OCI-LY3 (cell line): ENCODE results near the gene COA8.

ENCODE experiments used
- EZH2phosphoT487 ChIP-seq: fragments of 200-600 bp; shearing (Covaris generic); IDR thresholded peaks from 2 replicates; pipeline ENCODE4 v1.6.1; 2018; ENCODE audit warnings: antibody characterized with exemption, mixed run types, low read depth
- TF ChIP-seq, protein P1 (sequence below): fragments of 200-600, 300-600 bp; sonication (generic); IDR thresholded peaks from 2 replicates; pipeline ENCODE4 v1.5.1; 2014; ENCODE audit warnings: antibody characterized with exemption, low read length, low read depth

- TF ChIP-seq, protein P1, sequence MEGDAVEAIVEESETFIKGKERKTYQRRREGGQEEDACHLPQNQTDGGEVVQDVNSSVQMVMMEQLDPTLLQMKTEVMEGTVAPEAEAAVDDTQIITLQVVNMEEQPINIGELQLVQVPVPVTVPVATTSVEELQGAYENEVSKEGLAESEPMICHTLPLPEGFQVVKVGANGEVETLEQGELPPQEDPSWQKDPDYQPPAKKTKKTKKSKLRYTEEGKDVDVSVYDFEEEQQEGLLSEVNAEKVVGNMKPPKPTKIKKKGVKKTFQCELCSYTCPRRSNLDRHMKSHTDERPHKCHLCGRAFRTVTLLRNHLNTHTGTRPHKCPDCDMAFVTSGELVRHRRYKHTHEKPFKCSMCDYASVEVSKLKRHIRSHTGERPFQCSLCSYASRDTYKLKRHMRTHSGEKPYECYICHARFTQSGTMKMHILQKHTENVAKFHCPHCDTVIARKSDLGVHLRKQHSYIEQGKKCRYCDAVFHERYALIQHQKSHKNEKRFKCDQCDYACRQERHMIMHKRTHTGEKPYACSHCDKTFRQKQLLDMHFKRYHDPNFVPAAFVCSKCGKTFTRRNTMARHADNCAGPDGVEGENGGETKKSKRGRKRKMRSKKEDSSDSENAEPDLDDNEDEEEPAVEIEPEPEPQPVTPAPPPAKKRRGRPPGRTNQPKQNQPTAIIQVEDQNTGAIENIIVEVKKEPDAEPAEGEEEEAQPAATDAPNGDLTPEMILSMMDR, result no peak
- TF ChIP-seq EZH2phosphoT487, result no peak
These were observed 15.3 kb upstream of the COA8 start for GRCh38 chr14:103547455-103547940.
